Fibroblast of pulmonary artery (primary cell): ENCODE data around the gene STXBP6.

Experiments
- DNase-seq: peaks from one replicate; pipeline ENCODE4 v3.0.0-alpha.2; 2010; ENCODE audit warnings: low read depth
- H3K4me3 ChIP-seq: replicated peaks from 2 replicates; pipeline ENCODE4 v1.5.1; 2011; ENCODE audit warnings: low read depth, mild to moderate bottlenecking, control low read depth, low read length, moderate library complexity
- TF ChIP-seq, protein P1 (sequence below): IDR thresholded peaks from 2 replicates; pipeline ENCODE4 v1.5.1; 2011; ENCODE audit warnings: mild to moderate bottlenecking, control low read depth, low read length, inconsistent platforms; ENCODE audit errors: missing control alignments

The STXBP6 gene

DNA sequence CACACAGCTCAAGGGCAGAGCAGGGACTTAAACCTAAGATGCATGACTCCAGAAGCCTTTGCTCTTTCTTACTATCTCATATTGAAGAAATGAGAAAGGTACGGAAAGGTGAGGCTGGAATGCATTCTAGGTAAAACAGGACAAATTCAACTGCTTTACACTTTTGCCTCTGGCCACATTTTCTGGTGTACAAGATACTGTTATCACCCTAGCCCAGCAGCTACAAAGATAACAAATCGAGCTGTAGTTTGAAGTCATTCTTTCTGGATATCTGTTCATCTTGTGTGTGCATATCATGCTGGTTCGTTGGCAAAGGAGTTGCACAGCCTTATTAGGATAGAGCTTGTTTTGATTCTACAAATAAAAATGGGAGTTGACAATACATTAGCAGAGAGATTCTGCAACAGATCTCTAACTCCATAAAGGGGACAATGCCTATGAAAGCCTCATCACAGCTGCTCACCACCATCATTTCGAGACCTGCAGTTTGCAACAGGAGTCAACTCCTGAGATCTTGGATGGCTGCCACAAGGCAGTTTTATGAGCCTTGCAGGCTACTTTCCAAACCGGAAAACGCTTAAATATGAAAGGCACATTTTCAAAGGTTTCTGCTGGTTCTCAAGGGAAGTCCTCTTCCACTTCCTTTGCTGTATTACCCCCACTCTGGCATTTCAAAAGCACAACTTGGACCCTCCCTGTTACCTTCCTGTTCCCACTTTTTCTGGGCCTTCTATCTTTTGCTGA is 64.9 kb downstream of the STXBP6 start:
- H3K4me3 ChIP-seq: no peak overlapping the region
- DNase-seq: peak; percentile 50
- TF ChIP-seq, protein P1, sequence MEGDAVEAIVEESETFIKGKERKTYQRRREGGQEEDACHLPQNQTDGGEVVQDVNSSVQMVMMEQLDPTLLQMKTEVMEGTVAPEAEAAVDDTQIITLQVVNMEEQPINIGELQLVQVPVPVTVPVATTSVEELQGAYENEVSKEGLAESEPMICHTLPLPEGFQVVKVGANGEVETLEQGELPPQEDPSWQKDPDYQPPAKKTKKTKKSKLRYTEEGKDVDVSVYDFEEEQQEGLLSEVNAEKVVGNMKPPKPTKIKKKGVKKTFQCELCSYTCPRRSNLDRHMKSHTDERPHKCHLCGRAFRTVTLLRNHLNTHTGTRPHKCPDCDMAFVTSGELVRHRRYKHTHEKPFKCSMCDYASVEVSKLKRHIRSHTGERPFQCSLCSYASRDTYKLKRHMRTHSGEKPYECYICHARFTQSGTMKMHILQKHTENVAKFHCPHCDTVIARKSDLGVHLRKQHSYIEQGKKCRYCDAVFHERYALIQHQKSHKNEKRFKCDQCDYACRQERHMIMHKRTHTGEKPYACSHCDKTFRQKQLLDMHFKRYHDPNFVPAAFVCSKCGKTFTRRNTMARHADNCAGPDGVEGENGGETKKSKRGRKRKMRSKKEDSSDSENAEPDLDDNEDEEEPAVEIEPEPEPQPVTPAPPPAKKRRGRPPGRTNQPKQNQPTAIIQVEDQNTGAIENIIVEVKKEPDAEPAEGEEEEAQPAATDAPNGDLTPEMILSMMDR: no peak

DNA sequence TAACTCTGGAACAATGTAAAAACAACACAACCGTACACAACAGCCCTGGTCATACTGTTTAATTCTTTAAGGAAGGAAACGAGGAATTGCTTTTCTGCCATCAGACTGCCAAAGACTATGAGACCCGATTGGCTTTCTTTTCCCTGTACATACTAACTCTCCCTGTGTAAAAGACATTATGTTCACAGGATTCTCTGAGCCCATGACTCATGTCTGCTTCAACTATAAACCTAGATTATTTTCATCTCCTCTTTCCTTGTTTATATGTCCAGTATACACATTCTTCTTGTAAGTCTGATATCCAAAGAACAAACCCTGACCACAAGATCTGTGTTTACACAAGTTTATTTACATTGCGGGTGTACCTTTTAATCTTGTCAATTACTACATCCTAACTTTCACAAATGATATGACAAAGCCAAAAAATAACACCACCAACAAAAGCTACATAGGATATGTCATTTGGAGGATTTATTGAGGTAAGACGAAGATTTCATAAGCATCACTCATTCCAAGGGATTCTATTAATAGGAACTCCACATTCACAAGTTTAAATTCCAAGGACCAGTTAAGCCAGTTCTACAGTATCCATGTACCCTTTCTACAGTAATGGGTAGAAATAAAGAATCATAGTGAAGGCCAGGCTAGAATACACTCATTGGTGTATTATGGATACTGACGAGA is 67.3 kb downstream of the STXBP6 start:
- peak; percentile 66 for DNase-seq
- H3K4me3 ChIP-seq: no peak overlapping the region
- TF ChIP-seq, protein P1: no peak

DNA sequence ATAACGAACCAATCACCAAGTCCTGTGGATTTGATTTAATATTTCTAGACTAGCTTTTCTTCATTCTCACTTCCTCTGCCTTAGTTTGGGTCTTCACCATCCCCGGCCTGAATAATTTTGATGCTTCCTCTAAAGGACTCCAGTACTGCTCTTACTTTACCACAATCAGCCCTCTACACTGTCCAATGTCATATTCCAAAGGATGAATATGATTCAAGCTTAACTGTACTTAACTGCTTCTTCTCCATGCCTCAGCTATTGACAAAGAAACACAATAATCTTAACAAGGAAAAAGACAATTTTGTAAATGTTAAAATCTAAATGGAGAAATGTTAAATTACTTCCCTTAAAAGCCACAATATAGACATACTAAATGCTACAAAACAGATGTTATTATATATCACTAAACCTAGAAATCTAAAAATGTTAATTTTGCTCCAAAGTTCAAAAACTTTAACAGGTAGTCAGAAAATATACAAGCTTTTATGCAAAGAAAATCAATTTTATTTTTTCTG is 70.2 kb downstream of the STXBP6 start:
- TF ChIP-seq, protein P1: no peak
- no peak overlapping the region for H3K4me3 ChIP-seq
- no peak for DNase-seq

DNA sequence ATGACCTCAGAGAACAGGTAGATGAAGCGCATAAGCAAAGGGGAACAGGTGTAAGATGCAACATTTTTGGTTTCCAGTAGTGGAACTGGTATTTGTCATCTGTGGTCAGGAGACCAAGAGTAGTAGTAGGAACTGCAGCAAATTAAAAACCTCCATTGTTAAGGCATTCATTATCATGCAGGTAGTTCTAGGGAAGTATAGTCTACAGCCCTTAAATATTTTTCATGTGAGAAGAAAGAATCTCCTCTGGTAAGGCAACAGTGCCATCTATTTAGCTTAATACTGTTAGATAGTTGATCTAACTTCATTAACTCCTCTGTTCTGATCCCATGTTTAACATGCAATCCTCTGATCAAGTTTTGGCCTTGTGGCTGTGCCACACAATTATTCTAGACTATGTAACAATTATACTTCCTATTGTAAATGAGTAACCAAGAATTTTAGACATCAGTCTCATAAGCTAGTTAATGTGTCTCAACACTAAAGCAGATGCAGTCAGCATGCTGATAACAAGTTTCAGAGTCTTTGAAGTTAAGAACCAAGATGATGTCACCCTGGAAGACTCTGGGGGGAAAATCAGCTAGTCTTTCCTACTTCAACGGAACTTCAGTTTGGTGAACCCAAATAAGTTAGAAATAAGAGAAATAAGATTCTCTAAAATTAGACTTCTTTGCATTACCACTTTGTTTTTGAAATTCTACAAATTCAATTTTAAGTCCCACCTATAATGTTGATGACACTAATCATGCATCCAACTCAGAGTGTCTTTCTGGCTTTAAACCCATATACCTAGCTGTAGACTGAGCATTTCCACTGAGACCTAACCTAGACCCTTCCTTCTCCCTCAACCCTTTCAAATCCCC is 70.9 kb downstream of the STXBP6 start:
- TF ChIP-seq, protein P1: no peak
- H3K4me3 ChIP-seq: no peak overlapping the region
- no peak for DNase-seq

DNA sequence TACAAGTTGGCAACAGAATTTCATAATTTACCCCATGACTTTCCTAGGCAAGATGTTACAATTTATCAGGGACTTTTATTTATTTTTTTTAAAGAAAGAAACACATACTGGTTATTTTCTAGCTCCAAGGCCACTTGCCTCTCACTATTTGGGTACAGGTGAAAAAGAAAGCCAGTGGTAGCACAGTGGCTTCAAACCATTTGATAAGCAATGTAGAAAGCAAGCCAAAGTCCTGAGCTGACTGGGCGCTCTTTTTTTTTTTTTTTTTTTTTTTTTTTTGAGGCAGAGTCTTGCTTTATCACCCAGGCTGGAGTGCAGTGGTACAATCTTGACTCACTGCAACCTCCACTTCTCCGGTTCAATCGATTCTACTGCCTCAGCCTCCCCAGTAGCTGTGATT is 73.3 kb downstream of the STXBP6 start:
- TF ChIP-seq, protein P1: no peak
- H3K4me3 ChIP-seq: no peak overlapping the region
- no peak for DNase-seq

DNA sequence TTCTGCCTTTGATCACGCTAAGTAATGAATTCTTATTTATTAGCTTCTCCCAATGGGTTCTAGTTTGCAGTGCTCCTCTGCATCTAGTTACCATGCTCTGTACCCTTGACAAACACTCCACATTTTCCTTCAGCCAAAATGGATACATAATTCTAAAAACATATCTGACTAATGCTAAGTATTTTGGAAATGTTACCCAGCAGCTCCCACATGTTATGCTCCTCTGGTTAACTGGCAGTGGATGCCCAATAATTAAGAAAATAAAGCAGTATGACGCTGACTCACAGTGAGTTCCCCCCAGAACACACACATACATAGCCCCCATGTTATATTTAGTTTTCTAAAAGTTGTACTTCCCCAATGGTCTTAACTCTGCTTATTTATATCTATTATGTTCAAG is 74.6 kb downstream of the STXBP6 start:
- DNase-seq: no peak
- TF ChIP-seq, protein P1: no peak
- H3K4me3 ChIP-seq: no peak overlapping the region
